Adrenal gland (tissue), 12 donors: ENCODE results near the gene SULT1C3. TPM values are rescaled to one million over a fixed set of nuclear protein-coding genes. Genes with fewer than 3 reads are reported as not detected.

Experiments used
- DNase-seq, 7 donors: peaks; one replicate each; pipeline ENCODE4 v3.0.0-alpha.2; 2019 to 2020
- H3K27ac ChIP-seq, 5 donors: fragments of 200-600 bp; sonication (generic) in 4 of 5; 1 replicate in 3 of 5; 2 replicates in 2 of 5; pipeline versions ENCODE4 v1.5.1 to v1.8.0; 2016 to 2020; ENCODE audit warnings: mild to moderate bottlenecking in 1 of 5
- H3K27me3 ChIP-seq: fragments of 200-600 bp; 2 replicates; pipeline ENCODE4 v1.8.0; 2021
- H3K36me3 ChIP-seq, 2 donors: fragments of 200-600 bp; replicated peaks in 1 of 2; 1 replicate in 1 of 2; 2 replicates in 1 of 2; pipeline versions ENCODE4 v1.5.1 to v1.8.0; 2018 to 2022
- H3K4me1 ChIP-seq, 2 donors: fragments of 200-600 bp; replicated peaks in 1 of 2; 1 replicate in 1 of 2; 2 replicates in 1 of 2; pipeline versions ENCODE4 v1.5.1 to v1.8.0; 2018 to 2021
- H3K4me3 ChIP-seq, 4 donors: fragments of 200-600 bp; sonication (generic) in 3 of 4; one replicate each; pipeline ENCODE4 v1.5.1; 2016 to 2018
- H3K9me3 ChIP-seq, 3 donors: fragments of 200-600 bp; sonication (generic) in 1 of 3; replicated peaks in 1 of 3; 1 replicate in 2 of 3; 2 replicates in 1 of 3; pipeline versions ENCODE4 v1.5.1 to v1.8.0; 2016 to 2021
- CTCF ChIP-seq, 6 experiments: fragments of 450-650 bp in 4 of 6; fragments of 200-600 bp in 2 of 6; sonication (generic) in 1 of 6; IDR thresholded peaks; 1 replicate in 5 of 6; 2 replicates in 1 of 6; pipeline versions ENCODE4 v1.5.1 to v1.8.0; 2016 to 2021; ENCODE audit warnings: antibody characterized with exemption in 6 of 6, mild to moderate bottlenecking in 2 of 6, moderate library complexity in 1 of 6
- POLR2A ChIP-seq, 2 donors: fragments of 450-650 bp; IDR thresholded peaks; one replicate each; pipeline ENCODE4 v1.6.1; 2017; ENCODE audit warnings: antibody characterized with exemption in 2 of 2, mild to moderate bottlenecking in 2 of 2, moderate library complexity in 1 of 2
- WGBS, 4 donors: extraction: QIAGEN DNeasy Blood & Tissue Kit in 2 of 4; methylation state at CpG; one replicate each; pipeline versions ENCODE4 v1.1.5 to v1.1.7; 2013 to 2017; 5-methylcytosine and 5-hydroxymethylcytosine counted together
- intact Hi-C, 2 donors: fragments of 100-400 bp; cut with DNase I; formaldehyde crosslinking; loops; one replicate each; pipeline versions ENCODE4 v1.14.1 to v1.15.0; 2022 to 2023
- polyA plus RNA-seq, 3 donors: library from polyadenylated mRNA; stranded (reverse); fragments of 200-250 nt in 2 of 3; fragments of 350-450 nt in 1 of 3; fragmentation: Illumina TruSeq in 1 of 3; extraction: RNeasy Lipid Tissue Mini Kit (QIAGEN cat#74804) in 1 of 3; gene quantifications; one replicate each; pipeline ENCODE4 v1.2.3, GENCODE V29; 2013 to 2014
- total RNA-seq, 9 donors: library from RNA; depleted of rRNA in 4 of 9; stranded (reverse); fragments of >200 nt in 4 of 9; fragments of 120-200 nt in 1 of 9; fragmentation: NEBNext Ultra II Directional in 1 of 9; extraction: Animal tissue kit (Norgen Biotek cat#: 25700) in 1 of 9; gene quantifications; one replicate each; pipeline versions ENCODE4 v1.1.0 to v1.2.4, GENCODE V29; 2013 to 2023
- donor health status: healthy with polysubstance abuse.
- donor health status: Bipolar disorder and iron deficiency.
- donor health status: DM: yes; HTN: yes; CAD: no.
- donor health status: DM: no; HTN: no; CAD: no.
- donor health status: DM: no; HTN: no; CAD: no.
- donor health status: DM: yes; HTN: yes; CAD: no.

Gene SULT1C3
- total and polyA plus RNA-seq, 12 donors: not detected

DNA sequence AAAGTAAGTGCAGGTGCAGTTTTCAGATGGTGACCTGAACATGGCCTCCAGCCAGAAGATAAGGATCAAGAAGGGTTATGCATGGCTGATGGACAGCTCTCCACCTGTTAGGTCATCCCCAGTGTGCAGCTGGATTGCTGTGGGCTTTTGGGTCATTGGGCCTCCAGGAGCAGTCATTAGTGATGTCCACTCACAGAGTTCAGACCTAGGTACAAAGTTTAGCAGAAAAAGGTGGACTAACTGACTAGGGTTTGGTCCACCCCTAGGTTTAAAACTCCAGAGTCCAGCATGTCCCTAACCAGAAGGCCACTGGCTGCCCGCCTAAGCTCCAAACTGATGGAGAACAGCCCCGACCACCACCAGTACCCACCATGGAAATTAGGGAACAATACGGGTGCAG, 30.6 kb downstream of the SULT1C3 start:
- TF ChIP-seq POLR2A (IDR thresholded peaks at IDR 0.05): no peak
- no peak for TF ChIP-seq CTCF (IDR thresholded peaks at IDR 0.05)
- intact Hi-C loops: no loop called here

DNA sequence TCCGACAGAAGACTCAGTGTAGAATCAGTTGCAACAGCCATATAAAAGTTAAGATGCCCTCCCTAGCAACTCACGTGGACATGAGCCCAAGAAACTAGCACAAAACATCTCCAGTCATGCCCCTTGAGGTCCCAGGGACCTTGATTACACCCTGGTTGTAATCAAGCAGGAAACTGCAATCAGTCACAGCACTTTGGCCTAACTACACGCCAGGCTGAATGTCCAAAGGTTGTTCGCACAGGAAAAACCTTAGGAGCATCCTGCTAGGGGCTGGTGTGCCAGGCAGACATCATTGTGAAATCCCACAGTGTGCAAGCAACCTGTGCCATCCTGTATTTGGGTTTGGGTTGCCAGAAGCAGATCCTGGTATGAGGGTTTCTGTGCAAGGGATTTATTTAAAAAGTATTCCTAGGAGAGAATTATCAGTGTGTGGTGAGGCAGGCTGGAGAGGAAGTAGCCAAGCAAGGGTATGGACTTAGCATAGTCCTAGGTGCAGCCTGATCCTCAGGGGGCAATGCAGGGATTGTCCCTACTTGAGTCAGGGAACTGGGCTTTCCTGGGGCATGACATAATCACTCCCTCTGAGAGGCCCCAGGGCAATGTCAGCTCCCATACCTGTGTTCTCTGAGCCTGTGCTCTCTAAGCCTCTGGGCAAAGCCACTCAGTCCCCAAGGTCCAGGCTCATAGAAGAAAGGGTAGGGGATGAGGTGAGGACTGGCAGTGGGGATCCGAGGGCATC, 31.2 kb downstream of the SULT1C3 start:
- H3K27me3 ChIP-seq: no peaks in the 10 kb centered on the region
- intact Hi-C loops: no loop called here
- TF ChIP-seq CTCF (IDR thresholded peaks at IDR 0.05) (no peak), POLR2A (IDR thresholded peaks at IDR 0.05) (no peak)
- H3K4me3 ChIP-seq: no peak overlapping the region
- H3K27ac ChIP-seq: no peak overlapping the region
- 49 to 86% (median 73%) methylated on average over 5 of the region's 5 CpGs for WGBS, 4 donors
- no peaks in the 10 kb centered on the region for H3K36me3 ChIP-seq
- no peaks in the 10 kb centered on the region for H3K4me1 ChIP-seq
- H3K9me3 ChIP-seq: no peaks in the 10 kb centered on the region
- no peak for DNase-seq

More for the DNA sequence above, 30.6 kb downstream of the SULT1C3 start:
- Histone ChIP-seq H3K27ac (no peak overlapping the region), H3K36me3 (no peaks in the 10 kb centered on the region), H3K4me1 (no peaks in the 10 kb centered on the region), H3K27me3 (no peaks in the 10 kb centered on the region), H3K4me3 (no peak overlapping the region), H3K9me3 (no peaks in the 10 kb centered on the region)
- WGBS, 4 donors: 88 to 93% (median 88%) methylated on average over 3 of the region's 3 CpGs
- no peak for DNase-seq

GRCh38 chr2:108271691-108272253, 32.0 kb downstream of the SULT1C3 start:
- intact Hi-C loops: no loop called here
- peak in 4 of 7 donors; percentile 19 to 55 (median 22) for DNase-seq

DNA sequence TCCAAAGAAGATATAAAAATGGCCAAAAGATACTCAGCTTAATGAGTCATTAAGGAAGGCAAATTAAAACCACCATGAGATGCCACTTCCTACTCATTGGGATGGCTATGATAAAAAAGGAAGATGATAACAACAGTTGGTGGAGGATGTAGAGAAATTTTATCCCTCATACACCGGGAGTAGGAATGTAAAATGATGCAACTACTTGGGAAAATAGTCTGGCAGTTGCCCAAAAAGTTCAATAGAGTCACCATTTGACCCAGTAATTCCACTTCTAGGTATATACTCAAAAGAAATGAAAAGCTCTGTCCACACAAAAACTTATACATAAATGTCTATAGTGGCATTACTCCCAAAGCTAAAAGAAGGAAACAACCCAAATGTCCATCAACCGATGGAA, 38.9 kb downstream of the SULT1C3 start:
- H3K36me3 ChIP-seq: no peaks in the 10 kb centered on the region
- no peak overlapping the region for H3K27ac ChIP-seq
- no peaks in the 10 kb centered on the region for H3K27me3 ChIP-seq
- intact Hi-C loops: no loop called here
- no peaks in the 10 kb centered on the region for H3K4me1 ChIP-seq
- TF ChIP-seq POLR2A (IDR thresholded peaks at IDR 0.05) (no peak), CTCF (IDR thresholded peaks at IDR 0.05) (no peak)
- DNase-seq: no peak
- 67 to 85% (median 73%) methylated on average over 2 of the region's 2 CpGs for WGBS, 4 donors
- H3K9me3 ChIP-seq: no peaks in the 10 kb centered on the region
- H3K4me3 ChIP-seq: no peak overlapping the region

More at GRCh38 chr2:108271691-108272253, 32.0 kb downstream of the SULT1C3 start:
- 56 to 67% (median 64%) methylated on average over 7 of the region's 7 CpGs for WGBS, 4 donors
- H3K27ac ChIP-seq: peak overlapping the region in 1 of 5 donors; percentile 45
- peak overlapping the region in 1 of 4 donors; percentile 32 for H3K4me3 ChIP-seq
- H3K36me3 ChIP-seq: no peaks in the 10 kb centered on the region
- no peaks in the 10 kb centered on the region for H3K9me3 ChIP-seq
- H3K4me1 ChIP-seq: no peaks in the 10 kb centered on the region
- no peak for TF ChIP-seq CTCF (IDR thresholded peaks at IDR 0.05)
- no peak for TF ChIP-seq POLR2A (IDR thresholded peaks at IDR 0.05)
- H3K27me3 ChIP-seq: no peaks in the 10 kb centered on the region
